GM19238 (cell line): ENCODE data around the gene SNCG.
"Not testable (repeated sequence)": the region's sequence is repeated elsewhere in the genome, so short reads cannot be mapped to it uniquely, and the experiment has no call there.

Source experiments
- DNase-seq: peaks from one replicate; pipeline ENCODE4 v3.0.0; 2011; ENCODE audit warnings: low spot score; ENCODE audit not compliant: insufficient read length

SNCG gene

GRCh38 chr10:86974484-86974883 is 16.1 kb downstream of the SNCG start:
- DNase-seq, result no peak

GRCh38 chr10:86976362-86977056 is 18.1 kb downstream of the SNCG start:
- DNase-seq, result no peak

- not testable (repeated sequence) for DNase-seq
These were observed 20.1 kb downstream of the SNCG start for GRCh38 chr10:86978457-86978856.

GRCh38 chr10:86979296-86979818 is 21.0 kb downstream of the SNCG start:
- no peak for DNase-seq

- DNase-seq, result no peak
These were observed 21.6 kb downstream of the SNCG start for GRCh38 chr10:86979977-86980448.

- not testable (repeated sequence) for DNase-seq
These were observed 22.6 kb downstream of the SNCG start for GRCh38 chr10:86981020-86981419.

GRCh38 chr10:86981716-86982115 is 23.3 kb downstream of the SNCG start:
- no peak for DNase-seq

GRCh38 chr10:86984498-86984897 is 26.1 kb downstream of the SNCG start:
- DNase-seq, result not testable (repeated sequence)

GRCh38 chr10:86988520-86988919 is 30.1 kb downstream of the SNCG start:
- DNase-seq, result no peak

- not testable (repeated sequence) for DNase-seq
These were observed 33.0 kb downstream of the SNCG start for GRCh38 chr10:86991362-86991761.

- no peak for DNase-seq
These were observed 34.1 kb downstream of the SNCG start for GRCh38 chr10:86992456-86992855.

- DNase-seq, result no peak
These were observed 34.5 kb downstream of the SNCG start for GRCh38 chr10:86992929-86993328.

GRCh38 chr10:86999802-87000403 is 41.5 kb downstream of the SNCG start:
- DNase-seq, result not testable (repeated sequence)

- DNase-seq, result no peak
These were observed 42.1 kb downstream of the SNCG start for GRCh38 chr10:87000491-87000890.

GRCh38 chr10:87007124-87007523 is 48.7 kb downstream of the SNCG start:
- not testable (repeated sequence) for DNase-seq

- not testable (repeated sequence) for DNase-seq
These were observed 49.3 kb downstream of the SNCG start for GRCh38 chr10:87007674-87008073.

GRCh38 chr10:87008303-87008702 is 49.9 kb downstream of the SNCG start:
- not testable (repeated sequence) for DNase-seq

GRCh38 chr10:87009134-87009696 is 50.8 kb downstream of the SNCG start:
- not testable (repeated sequence) for DNase-seq
